ENCODE measurements around the gene VPS4B.
A peak's percentile ranks its signal among the peaks of the same experiment; 100 is the strongest.
"Not testable (repeated sequence)": the region's sequence is repeated elsewhere in the genome, so short reads cannot be mapped to it uniquely, and the experiment has no call there.

VPS4B gene

DNA sequence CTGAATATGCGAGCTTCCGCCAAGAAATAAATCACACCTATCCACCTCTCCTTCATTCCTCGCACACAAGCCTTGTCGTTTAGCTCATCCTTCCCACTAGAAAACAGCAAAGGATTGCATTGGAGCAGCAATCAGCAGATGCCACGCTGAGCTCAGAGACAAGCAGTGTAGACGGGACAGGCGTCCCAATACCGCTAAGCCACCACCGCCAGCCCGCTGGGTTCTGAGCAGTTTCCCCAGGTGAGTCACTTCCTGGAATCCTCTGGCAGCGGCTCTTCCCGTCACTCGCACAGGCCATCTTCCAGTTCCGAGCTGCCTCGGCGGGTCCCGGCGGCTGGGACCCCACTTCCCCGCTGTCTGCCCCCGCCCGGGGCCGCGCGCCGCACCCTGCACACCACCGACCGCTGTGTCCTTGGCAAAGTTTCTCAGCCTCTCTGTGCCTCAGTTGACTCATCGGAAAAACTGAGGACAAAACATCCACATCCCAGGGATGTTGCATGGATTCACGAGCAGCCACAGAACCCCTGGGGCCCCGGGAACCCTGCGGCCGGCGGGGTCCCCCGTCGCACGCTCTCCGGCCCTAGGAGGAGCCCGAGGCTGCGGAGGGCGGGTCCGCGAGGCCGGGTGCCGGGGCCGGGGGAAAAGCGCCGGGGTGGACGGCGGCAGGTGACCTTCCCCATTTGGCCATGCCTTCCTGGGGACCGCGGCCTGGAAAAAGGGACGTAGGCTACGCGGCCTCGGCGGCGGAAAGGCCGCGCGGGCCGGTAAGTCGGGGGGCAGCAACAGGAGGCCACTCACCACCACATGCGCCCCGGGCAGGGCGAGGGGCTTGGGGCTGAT, 55.8 kb downstream of the VPS4B start:
- peak in 1 of 2 experiments; percentile 23 for DNase-seq

DNA sequence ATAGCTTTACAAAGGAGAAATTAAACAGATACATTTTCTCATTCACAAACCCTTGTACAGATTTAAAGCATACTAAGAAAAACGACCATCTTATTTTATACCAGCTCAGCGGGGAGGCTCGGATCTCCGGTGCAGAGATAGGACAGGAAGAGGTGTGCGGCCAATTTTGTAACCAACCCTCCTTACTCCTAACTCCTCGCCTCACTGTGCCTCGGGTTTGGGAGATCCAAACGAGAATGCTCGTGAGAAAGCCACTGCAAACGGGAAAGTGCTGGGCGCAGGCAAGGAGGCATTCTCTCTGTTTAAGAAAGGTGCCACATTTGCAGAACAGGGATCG, 56.4 kb downstream of the VPS4B start:
- DNase-seq: no peak

DNA sequence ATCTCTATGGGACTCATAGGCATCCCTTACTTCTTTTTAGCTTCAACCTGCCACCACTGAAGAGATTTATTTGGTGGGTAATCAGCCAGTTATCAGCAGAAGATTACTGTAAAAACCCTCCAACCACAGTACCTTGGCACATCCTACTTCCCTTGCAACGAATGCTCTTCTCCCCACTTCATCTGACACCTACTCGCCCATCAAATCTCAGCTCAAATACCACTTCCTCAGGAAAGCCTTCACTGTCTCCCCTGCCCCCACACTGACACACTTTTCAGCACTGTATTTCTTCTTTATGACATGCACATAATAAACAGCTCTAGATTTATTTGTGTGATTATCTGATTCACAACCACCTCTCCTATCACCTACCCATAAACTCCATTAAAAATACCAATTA, 58.3 kb downstream of the VPS4B start:
- no peak for DNase-seq

GRCh38 chr18:63363420-63363819, 58.9 kb downstream of the VPS4B start:
- not testable (repeated sequence) for DNase-seq

DNA sequence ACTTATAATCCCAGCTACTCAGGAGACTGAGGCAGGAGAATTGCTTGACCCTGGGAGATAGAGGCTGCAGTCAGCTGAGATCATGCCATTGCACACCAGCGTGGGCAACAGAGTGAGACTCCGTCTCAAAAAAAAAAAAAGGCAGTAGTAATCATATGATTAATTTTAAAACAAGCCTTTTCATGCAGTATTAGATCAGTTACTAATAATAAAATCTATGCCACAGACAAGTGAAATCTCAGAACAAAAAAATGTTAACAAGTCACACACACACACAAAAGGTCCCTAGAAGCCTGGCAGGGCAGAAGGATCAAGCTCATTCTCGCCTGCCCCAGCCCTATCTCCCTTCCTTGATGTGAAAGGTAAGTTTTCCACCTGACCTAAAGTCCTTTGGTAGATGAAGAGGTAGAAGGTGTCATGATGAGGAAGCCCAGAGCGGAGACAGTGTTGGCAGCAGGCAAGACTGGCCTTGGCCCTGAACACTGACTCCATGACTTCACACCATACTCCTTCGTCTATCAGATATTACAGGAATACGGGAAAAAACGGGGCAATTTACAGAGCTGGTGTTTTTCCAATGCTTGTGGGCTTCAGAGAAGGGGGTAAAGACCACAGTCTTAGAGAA, 65.9 kb downstream of the VPS4B start:
- no peak for DNase-seq

- no peak for DNase-seq
Observed at GRCh38 chr18:63350230-63350629, 72.0 kb downstream of the VPS4B start.

- DNase-seq: no peak
Observed at GRCh38 chr18:63348508-63349136, 73.7 kb downstream of the VPS4B start.

DNA sequence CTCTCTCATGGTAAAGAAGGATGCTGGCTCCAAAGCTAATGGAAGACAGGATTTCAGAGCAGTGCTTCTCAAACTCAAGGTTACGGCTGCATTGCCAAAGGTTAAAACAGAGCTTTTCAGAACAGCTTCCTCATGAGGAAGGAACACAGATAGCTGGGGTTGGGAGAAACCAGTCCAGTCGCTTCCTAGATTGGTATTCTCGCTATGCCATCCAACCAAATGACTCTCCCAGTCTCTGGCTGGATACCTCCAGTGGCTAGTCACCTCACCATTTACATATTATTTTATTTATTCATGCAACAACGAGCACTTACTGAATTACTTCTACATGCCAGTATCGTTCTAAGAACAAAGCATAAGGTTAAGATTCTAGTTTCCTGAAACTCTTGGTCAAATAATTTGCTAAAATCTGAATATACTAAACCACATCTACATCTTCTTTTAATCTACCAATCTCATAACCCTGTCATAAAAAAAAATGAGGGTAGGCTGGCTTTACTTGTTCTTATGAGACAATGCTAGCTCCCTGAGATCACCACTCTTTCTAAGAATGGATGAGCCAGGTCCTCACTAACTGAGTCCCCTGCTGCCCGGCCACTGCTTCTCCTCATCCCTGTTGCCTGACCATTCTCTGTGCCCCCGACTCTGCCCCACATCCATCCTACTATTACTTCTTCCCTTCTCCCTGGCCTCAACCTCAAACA, 75.6 kb downstream of the VPS4B start:
- no peak for DNase-seq

DNA sequence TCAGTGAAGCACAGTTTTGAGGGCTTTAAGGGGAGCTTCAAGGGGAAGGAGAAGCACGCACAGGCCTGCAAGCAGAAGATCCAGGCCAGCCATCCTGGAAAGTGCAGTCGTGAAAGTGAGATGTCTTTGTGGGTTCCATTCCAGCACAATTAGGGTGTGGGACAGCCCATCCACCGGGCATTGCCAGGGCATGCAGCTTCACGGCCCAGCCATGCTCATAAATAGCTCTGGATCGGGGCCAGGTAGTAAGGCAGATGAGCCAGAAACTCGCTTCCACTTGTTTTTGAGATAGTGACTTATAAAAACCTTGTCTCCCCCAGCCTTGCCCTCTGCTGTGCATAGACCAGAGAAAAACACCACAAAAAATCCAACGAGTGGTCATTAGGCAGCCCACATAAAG, 76.2 kb downstream of the VPS4B start:
- DNase-seq: peak in 1 of 2 experiments; percentile 27

GRCh38 chr18:63344918-63345317, 77.4 kb downstream of the VPS4B start:
- DNase-seq: no peak

DNA sequence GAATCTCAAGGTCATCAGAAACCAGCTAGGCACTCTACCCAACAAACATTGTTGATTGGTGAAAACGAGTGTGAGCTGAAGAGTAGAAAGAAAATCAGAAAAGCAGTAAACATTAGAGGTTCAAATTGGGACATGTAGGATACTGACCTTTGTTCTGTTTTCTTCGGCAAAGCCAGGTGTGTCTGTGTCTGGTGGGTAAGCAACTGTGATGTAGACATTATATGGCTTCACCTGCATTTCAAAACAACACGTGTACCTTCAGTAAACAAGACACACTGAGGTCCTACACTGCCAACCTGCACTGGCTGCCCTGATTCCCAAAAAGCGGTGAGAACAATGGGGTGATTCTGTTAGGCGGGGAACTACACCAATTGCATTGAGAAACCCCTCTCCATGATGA, 78.0 kb downstream of the VPS4B start:
- DNase-seq: no peak

DNA sequence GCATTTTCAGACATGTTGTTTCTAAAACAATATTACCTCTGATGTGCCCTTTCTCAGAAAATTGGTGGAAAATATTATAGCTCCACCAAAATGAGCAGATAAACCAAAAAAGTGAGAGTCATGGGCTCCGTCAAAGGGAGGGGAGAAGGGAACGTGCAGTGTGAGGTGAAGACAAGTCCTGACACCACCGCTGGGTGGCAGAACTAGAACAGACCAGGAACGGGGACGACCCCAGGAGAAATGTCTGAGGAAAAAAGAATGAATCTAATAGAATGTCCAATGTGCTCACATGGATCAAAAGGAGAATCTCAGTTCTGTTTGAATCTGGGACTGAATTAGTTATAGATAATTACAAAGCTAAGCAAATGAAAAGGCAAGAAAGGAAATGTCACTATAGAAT, 80.1 kb downstream of the VPS4B start:
- no peak for DNase-seq

- peak in 1 of 2 experiments; percentile 37 for DNase-seq
Observed at GRCh38 chr18:63339920-63340484, 82.3 kb downstream of the VPS4B start.

Measured in NCI-H446 (cell line).